ENCODE results near the gene ATIC. TPM values are rescaled to one million over a fixed set of nuclear protein-coding genes. Genes with fewer than 3 reads are reported as not detected.
"Not testable (repeated sequence)": the region's sequence is repeated elsewhere in the genome, so short reads cannot be mapped to it uniquely, and the experiment has no call there.

ATIC gene
- total RNA-seq, 1 donor from 2014 or later = 22.8 TPM

DNA sequence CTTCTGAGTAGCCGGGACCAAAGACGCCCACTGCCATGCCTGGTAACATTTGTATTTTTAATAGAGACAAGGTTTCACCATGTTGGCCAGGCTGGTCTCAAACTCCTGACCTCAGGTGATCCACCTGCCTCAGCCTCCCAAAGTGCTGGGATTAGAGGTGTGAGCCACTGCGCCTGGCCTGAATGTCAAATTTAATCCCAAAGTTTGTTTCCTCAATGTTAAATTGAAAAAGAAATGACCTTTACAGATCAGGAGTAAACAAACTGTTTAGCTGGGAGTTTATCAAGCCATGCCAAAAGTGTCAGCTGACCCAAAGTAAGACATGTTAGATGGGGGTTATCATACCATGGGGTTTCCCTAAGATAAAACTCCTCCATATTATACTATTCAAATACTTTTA is 48.2 kb downstream of the ATIC start:
- not testable (repeated sequence) for DNase-seq (ENCODE audit: low read depth, low spot score)

DNA sequence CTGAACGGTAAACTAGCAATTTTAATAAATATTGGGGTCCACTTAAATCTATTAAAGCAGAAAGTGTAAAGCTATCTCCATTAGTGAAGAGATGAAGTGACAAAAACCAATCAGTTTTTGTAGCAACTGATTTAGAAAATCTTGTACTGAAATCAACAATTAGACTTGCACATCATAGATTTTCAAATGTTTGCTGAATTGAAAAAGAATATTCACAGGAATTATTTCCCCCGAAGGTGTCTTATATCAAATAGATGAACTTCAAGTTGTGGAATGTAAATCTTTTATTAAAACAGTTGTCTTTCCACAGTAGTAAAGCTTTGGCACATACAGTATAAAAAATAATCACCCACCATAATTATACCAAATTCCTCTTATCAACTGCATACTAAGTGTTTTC is 48.7 kb downstream of the ATIC start:
- no peak for DNase-seq (ENCODE audit: low read depth, low spot score)

DNA sequence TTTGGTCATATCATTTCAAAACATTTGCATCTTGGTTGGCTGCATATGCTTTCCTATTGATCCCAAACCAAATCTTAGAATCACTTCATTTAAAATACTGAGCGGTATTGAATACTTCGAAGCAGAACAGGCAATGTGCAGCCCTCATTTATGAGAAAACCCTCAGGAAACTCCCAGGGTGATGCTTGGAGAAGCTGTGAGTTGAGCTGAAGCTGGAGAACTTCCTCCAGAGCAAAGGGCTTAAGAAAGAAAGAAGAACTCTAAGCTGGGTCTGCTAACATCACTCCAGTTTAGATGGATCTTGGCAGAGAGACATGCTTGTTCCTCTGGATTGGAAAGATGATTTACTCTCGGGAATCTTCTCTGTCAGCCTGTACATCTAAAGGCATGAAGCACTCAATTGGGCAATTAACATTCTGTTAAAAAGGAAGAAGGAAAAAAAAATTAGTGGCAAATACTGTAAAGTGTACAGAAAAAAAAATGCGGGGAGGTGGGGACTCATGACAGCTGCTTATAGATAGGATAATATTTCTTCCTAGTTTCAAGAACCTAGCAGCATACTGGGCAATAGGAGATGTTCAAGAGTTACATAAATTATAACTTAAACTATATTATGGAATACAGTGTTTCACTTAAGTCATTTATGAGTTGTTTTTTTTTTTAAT is 49.5 kb downstream of the ATIC start:
- no peak for DNase-seq (ENCODE audit: low read depth, low spot score)

DNA sequence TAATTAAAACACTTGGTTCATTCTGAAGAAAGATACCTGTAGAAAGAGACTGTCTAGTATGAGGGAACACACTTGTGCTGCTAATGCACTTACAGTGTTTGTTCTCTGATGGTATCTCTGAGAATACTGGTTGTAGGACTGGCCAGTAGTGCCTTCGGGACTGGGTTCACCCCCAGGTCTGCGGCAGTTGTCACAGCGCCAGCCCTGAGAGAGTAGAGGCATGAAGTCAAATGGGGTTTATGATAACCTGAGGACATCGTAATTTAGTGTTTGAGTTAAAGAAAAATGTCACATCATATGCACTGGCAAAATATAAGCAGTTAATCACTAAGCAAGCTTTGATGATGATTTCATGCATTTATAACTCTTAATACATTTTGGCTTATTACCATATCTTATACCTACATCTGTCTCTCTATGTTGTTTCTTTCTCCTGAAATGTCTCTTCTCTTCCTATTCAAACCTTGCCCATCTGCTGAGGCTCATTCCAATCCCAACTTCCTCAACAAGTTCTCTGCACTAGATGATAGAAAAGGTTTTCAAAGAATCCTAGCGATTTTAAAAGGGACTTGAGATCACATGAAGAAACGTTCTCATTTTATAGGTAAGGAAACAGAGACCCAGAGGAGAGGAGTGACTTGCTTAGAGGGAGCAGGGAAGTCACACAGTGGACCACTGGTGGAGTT is 50.2 kb downstream of the ATIC start:
- no peak for DNase-seq (ENCODE audit: low read depth, low spot score)

DNA sequence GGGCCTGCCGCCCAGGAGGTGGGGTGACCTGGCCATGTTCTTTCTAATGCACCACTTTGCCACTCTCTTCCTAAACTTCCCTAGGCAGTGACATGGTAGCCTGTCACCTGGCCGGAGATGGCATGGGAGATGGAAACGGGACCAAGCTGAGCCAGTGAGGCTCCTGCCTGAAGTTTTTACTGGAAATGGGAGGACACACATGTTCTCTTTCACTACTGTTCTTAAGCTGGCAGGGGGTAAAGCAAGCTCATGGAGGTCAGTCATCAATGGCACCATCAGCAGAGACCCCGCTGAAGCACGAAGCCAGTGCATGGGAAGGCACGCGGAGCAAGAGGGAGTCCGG is 50.7 kb downstream of the ATIC start:
- DNase-seq (ENCODE audit: low read depth, low spot score) = no peak

DNA sequence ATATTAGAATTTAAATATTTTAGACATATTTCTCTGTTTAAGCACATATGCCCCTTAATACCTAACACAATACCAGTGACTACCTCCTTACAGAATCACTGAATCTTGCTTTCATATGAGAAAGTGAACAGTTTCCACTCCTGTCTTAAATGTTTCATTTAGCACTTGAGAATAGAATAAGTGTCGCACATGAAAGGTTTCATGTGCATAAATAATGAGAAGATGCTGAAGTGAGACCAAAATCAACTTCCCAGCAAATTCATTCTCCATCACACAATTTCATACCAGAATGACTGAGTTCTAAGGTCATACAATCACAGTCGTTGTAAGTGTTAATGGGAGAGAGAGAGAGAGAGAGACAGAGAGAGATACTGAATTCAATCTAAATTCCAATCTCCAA is 51.2 kb downstream of the ATIC start:
- no peak for DNase-seq (ENCODE audit: low read depth, low spot score)

DNA sequence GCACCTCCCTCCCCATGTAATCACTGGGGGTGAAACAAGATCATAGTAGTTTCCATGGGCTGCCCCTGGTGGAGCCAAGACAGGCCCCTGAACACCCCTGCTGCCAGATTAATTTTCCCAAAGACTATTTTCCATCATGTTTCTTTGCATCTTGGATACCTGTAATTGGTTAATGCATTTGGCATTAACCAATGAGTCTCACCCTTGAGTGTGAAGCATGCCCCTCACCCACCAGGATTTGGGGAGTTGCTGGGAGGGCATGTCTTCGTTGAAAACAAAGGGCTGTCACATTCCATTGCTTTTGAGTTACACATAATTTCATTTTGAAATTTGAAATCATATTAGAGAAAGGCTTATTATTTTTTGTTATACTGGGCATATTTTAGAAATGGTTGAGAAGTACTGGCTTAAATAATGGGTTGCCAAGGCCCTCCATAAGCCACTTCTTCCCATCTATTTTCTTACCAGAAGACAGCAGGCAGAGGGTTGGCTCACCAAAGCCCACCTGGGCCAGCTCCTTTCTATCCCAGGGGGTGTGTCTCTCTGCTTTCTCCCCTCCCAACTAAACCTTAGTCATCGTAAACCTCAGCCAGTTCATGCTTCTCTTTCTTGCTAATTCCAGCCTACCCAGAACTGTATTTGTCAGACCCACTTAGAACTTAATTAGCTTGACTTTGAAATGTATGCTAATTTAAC is 51.8 kb downstream of the ATIC start:
- no peak for DNase-seq (ENCODE audit: low read depth, low spot score)

DNA sequence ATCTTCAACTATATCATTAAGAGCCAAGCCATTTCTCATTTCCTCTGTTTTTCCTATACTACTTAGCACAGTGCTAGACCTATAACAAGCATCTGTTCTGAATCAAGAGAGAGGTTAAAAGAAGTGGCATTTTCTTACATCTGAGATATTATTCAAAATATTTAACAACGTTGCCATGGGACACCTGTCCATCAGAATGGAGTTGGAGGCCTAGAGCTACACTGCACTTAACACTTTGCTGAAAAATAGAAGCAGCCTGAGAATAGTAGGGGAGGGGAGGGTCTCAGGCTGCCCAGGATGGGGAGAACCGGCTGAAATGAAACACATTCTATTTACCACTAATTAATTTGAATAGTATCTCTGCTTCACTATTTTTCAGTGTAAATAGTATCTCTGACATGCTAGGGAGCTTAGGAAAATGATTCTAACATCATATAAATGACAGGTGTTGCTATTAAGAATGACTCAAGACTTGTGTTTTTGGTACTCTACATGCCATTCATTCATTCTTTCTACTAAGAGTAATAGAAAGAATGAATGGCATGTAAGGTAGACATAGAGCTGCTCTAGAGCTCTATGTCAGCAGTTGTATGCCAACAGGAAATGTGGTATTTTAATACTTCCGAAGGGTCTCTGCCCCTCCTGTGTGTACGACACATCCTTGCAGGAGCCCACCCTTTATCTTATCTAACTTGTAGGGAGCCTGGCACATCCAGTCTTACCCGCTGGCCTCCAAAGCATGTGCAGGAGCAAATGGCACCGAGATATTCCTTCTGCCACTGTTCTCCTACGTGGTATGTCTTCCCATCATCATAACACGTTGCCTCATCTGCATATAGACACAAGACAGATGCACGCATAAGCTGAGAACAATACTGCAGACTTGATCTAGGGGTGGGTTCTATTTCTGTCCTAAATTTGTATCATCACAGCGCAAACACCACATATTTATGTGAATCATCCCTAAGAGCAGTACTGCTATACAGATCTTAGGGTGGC is 52.6 kb downstream of the ATIC start:
- DNase-seq (ENCODE audit: low read depth, low spot score) = no peak

DNA sequence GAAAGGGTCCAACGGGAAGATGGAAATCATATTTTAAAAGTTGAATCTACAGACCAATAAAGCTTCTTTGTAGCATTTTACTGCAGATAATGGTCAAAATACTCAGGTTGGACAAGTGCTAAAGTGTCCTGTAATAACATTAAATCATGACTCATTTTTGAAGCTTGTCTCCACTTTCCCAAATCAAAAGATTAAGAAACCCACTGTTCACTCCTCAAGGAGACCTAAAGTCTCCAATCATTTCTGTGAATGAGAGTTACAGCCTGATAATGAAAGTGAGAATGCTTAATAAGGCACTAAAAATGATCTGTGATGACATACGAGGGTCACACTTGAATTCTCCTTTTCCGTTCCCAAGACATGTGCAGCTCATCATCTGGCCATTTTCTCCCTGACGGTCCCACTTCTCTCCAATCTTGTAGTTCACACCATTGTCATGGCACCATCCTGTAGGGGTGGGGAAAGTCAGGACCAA is 53.4 kb downstream of the ATIC start:
- no peak for DNase-seq (ENCODE audit: low read depth, low spot score)

DNA sequence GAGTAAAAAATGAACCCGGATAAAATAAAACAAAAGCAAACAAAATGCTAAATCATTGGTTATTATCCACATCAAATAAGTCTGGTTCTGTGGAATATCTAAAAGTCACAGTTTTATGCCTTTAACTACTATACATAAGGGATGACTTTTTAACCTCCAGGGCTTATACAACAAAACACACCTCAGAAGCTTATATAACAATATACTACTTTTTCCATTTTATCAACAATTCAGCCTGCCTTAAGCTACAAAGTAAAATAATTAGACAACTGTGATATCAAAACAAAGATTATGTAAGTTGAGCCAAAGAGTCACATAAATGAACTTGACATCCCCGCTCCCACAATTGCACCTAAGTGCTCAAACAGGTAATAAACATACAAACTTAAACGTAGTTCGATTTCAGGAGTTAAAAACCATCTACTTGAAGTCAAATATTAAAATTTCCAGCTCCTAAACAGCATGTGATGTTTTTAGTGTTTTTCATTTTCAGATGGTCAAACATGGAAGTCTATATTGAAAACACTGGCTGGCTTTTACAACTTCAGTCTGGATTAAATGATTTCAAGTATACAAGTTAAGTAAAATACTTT is 54.7 kb downstream of the ATIC start:
- DNase-seq (ENCODE audit: low read depth, low spot score) = no peak

DNA sequence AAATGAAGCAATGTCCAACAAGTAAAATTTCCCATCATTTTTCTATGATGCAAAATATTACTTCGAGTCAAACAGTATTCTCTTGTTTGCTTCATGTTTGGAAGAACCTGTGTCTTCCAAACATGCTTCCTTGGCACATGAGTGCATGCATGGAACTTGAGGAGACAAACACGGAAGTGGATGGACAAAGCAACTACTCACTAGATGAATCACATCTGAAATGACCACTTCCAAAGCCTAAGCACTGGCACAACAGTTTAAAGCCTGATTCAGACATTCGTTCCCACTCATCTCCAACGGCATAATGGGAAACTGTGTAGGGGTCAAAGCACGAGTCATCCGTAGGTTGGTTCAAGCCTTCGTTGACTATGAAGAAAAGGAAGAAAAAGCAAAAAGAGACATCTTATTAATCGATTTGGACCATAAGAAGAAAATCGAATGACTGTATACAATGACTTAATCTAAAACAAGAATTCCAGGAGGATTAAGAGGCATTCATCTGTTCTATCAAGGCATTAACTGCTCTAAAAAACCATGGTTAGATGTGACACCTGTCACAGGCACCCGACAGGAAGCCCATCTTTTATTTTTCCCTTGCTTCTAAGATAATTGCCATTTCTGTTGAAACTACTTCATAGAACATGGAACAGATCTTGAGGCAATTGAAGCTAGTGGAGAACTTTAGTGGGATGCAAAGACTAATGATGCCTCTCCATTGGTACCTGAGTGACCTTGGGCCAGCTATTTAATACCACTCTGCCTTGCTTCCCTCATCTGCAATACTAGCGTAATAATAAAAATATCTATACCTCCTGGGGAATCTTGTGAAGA is 56.0 kb downstream of the ATIC start:
- DNase-seq (ENCODE audit: low read depth, low spot score) = no peak

DNA sequence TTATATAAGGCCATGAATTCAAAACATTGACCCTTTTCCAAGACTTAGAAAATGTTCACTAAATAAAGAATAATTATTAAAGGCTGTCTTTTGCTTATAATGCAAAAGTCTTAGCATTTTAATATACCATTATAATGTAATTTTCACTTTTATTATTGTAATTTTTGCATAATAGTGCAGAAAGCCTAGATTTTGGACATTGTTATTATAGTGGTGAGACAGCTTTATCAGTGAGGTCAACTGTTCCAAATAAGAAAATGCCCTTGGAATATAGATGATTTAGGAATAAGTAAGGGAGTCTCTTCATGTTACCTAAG is 56.6 kb downstream of the ATIC start:
- no peak for DNase-seq (ENCODE audit: low read depth, low spot score)

DNA sequence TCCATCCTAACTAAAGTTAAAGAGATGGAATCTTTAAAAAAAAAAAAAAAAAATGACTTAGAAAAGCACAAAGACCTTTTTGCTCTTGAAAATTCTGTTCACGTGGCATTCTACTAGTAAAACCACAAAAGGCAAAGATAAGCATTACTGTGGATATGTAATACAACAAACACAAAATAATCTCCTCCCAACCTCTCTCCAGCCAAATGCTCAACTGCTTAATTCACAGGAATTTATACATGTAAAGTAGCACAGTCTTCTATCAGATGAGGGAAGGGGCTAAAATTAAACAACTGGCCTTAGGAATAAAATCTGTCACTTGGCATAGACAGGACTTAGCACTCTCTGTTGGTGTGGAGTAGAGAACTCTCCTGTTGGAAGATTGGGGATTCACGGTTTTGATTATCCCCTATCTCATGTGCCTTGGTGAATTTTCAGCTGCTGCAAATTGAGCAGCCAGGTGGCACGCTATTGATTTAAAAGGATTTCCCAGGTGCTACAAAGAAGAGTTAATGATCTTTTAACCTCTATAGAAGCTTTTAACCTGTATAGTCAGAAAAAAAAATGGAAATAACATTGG is 57.4 kb downstream of the ATIC start:
- DNase-seq (ENCODE audit: low read depth, low spot score) = no peak

DNA sequence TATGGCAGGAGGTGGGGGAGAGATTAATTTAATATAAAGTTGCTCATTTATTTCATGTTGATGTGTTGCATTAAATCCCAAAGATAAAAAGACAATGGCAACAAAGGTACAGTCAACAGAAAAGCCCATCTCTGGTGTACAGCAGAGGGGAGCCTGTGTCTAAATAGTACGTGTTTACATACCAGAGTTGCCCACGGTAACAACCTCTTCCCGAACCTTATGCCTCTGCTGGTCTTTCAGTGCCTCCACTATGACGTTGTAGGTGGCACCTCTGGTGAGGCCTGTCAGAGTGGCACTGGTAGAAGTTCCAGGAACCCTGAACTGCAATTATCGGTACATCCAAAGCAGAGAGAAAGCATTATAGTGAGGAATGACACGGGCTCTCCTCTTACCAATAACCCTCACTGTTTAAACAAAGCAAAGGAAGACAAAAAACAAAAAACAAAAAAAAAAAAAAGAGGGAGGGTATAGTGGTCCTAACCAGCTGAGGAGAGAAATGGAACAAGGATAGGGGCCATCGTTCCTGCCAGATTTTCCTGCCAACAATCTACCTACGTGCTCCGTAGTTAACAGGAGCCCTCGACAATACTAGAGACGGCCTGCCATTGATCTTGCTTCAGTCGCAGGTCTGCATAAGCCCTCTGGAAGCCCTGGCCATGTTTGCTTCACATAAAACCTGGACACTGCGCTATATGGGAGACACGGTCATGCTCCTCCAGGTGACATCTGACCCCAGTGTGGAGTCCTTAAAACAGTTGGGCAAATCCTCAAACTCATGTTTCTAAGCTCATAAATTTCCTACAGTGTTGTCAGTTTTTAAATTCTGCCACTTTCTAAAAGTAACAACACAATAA is 58.5 kb downstream of the ATIC start:
- DNase-seq (ENCODE audit: low read depth, low spot score) = no peak

DNA sequence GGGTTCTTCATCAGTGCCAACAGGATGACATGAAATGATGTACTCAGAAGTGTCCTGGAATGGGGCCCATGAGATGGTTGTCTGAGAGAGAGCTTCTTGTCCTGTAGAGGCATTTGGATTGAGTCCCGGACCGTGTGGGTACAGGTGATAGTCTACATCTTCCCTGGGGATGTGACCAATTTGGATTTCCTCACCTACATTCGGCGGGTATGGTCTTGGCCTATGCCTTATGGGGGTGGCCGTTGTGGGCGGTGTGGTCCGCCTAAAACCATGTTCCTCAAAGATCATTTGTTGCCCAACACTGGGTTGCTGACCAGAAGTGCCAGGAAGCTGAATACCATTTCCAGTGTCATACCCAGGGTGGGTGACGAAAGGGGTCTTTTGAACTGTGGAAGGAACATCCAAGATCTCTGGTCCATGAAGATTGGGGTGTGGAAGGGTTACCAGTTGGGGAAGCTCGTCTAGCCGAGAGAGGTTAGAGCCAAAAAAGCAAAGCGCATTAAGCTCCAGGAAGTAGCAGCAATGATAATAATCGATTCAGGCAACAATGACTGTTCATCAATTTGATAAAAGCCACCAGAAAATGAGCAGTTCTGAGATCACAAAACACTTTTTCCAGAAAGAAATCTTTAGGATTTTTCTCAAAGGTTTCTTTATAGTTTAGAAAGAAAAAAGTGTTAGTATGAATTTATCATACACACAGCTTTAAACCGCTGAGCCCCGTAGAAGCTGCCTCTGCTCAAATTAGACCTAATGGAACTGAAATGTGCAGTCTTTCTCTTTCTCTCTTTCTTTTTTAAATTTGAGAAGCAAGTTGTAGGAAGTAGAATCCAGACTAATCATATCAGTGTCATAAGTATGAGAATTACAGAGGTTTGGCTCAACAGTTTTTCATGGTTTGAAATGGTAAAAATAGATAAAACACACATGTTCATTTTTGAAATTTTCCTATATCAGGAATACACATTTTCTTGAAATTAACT is 60.3 kb downstream of the ATIC start:
- DNase-seq (ENCODE audit: low read depth, low spot score) = no peak

DNA sequence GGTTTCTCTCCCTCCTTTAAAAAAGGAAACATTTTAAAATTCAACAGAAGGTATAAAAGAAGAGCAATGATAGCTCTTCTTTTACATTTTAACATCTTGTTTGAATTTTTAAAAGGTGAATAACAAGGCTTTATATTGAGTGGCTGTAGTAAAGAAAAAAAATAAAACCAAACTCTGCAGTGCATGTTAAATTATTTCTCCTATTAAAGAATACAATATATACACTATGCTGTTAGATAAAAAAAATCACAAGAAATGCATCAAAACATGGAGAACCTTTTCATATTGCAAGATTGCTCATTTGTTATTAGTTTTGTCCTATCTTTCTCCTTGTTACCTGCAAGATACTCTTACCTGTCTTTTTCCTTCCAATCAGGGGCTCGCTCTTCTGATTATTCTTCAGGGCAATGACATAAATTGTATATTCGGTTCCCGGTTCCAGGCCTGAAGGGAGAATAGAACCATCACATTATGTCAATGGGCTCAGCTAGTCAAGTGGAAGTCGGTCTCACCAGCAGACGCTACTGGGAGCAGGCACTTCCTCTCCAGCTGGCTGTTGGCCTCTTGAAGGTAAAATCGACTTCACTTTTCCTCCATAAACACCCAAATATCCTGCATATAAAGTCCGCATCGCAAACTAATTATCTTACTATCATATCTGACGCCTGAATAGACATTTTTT is 61.2 kb downstream of the ATIC start:
- no peak for DNase-seq (ENCODE audit: low read depth, low spot score)

DNA sequence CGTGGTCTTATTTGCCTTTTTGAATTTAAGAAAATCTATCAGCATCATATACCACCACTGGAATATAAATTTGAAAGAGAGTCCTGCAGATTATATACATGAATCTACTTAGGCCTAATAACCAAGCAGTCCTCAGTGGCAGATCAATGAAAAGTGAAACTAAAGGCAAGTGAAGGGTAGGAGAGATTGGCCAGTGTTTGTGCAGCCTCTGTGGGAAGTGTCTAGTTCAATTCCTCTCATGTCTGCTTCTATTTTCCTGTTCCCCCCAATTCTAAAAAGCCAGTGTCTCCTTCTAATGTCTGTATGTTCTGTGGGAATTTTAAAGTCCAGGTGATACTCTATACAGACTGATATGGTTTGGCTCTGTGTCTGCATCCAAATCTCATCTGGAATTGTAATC is 62.1 kb downstream of the ATIC start:
- no peak for DNase-seq (ENCODE audit: low read depth, low spot score)
